ENCODE measurements around the gene STX12.
A peak's percentile ranks its signal among the peaks of the same experiment; 100 is the strongest.
"Not testable (repeated sequence)": the region's sequence is repeated elsewhere in the genome, so short reads cannot be mapped to it uniquely, and the experiment has no call there.

Gene STX12

GRCh38 chr1:27868932-27869718, 96.1 kb downstream of the STX12 start:
- DNase-seq (ENCODE audit: low spot score) = peak; percentile 87

GRCh38 chr1:27869719-27870085, 96.7 kb downstream of the STX12 start:
- DNase-seq (ENCODE audit: low spot score) = no peak

- DNase-seq (ENCODE audit: low spot score) = not testable (repeated sequence)
Measured at GRCh38 chr1:27871076-27871475, 98.1 kb downstream of the STX12 start.

DNA sequence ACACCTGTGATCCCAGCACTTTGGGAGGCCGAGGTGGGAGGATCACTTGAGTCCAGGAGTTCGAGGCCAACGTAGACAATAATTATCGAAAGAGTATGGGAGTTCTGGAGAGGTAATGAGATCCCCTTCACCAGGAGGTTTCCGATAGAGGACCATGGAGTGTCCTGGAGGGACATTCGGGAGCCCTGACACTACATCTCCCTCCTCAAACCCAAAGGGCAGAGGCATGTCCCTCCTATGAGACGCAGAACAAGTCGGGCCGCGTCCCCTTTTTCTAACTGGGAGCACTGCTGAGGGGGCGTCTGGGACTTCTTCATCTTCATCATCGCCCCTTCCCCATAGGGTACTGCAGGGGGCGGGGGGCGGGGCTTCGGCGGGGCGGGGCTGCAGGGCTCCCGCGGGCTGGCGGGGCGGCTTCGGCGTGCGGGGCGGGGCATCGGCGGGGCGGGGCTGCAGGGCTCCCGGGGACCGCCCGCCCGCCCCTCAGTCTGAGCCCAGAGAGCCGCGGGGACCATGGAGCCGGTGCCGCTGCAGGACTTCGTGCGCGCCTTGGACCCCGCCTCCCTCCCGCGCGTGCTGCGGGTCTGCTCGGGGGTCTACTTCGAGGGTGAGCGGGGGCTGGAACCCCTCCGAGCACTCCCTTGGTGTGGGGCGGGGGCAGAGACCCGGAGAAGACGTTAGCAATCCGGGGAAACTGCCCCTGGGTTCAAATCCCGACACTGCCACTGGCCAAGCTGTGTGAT, 99.2 kb downstream of the STX12 start, which contains the start of gene THEMIS2:
TSS of gene THEMIS2 (plus strand) at position 486 of the 743 bp plus-strand sequence. CDS start at position 514, 28 bp downstream.
- DNase-seq (ENCODE audit: low spot score) = peak; percentile 80

DNA sequence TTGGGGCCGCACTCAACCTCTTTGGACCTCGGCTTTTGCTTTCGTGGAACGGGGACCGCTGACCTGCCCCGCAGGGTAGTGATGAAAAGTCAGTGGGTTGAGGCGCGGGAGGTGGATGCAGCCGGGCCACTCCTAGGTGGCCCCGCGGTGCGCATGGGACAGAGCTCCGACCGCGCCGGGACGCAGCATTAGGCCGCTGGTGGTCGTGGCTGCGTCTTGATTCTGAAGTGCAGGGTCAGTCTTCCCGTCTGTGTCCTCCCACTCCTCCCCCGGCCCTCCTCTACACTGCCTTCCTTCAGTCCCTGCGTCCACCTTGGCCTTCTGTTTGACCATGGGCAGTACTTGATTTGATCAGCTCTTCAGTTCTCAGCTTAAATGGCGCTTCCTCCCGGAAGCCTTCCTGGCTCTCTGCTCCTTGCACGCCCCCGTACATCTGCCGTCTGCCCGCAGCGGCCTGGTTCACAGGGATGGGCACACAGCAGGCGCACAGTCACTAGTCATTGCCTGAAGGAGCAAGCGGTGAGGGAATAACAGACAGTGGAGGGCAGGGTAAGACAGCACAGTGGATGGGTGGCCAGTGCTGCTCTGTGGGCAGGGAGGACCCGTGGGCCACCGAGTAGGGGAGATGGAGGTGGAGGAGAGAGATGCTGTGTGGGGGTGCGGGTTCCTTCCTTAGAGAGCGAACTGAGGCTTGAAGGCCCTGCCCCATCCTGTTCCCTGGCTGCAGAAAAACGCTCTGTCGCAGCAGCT, 100.0 kb downstream of the STX12 start:
- peak; percentile 42 for DNase-seq (ENCODE audit: low spot score)

DNA sequence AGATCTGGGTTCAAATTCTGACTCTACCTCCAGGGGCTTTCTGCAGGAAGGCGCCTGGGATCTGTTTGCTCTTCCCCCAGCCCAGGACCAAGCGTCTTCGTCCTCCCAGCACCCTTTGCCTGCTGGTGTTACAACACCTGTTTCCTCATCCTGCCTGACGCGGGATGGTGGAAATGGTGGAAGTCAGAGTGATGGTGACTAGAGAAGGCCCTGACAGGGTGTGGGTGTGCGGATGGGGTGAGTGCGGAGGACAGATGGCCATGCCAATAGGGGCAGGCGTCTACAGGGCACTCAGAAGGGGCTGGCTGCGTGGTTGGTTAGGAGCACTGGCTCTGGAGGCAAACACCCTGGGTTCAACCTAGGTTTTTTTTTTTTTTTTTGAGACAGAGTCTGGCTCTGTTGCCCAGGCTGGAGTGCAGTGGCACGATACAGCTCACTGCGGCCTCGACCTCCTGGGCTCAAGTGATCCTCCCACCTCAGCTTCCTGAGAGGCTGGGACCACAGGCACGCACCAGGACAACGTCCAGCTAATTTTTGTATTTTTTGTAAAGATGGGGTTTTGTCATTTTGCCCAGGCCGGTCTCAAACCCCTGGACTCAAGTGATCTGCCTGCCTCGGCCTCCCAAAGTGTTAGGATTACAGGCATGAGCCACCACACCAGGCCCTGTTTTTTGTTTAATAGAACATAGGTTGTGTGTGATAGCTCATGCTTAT, 100.8 kb downstream of the STX12 start:
- DNase-seq (ENCODE audit: low spot score) = no peak
